Measurements from ENCODE around the gene ATP6V0A1.

ATP6V0A1 gene

DNA sequence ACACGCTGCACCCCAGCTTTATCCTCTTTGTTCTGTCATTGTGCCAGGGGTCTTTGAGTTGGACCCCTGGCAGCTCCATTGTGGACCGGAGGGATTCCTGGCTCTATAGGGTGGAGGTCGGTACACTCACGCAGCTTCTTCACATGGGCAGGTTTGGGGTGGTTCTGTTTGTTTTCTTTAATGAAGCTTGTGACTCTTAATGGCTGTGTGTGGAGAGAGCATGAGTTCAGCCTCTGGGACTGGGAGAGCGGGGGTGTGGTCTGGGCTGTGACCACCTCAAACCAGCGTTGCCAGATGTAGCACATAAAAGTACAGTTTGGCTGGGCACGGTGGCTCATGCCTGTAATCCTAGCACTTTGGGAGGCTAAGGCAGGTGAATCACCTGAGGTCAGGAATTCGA lies 56.2 kb downstream of the ATP6V0A1 start:
- no peaks in the 10 kb centered on the region for H3K36me3 ChIP-seq (ENCODE audit: control insufficient read depth, insufficient read depth, low read length)
- no peak overlapping the region for H3K4me3 ChIP-seq (ENCODE audit: low read length)
- no peaks in the 10 kb centered on the region for H3K27me3 ChIP-seq (ENCODE audit: control insufficient read depth, insufficient read depth, low read length)
- H3K9ac ChIP-seq (ENCODE audit: low read length), result no peak overlapping the region
- H3K4me1 ChIP-seq (ENCODE audit: control insufficient read depth, insufficient read depth, low read length), result peaks cover 53% of the 10 kb centered on the region
- no peaks in the 10 kb centered on the region for H3K9me3 ChIP-seq (ENCODE audit: control insufficient read depth, low read length)

DNA sequence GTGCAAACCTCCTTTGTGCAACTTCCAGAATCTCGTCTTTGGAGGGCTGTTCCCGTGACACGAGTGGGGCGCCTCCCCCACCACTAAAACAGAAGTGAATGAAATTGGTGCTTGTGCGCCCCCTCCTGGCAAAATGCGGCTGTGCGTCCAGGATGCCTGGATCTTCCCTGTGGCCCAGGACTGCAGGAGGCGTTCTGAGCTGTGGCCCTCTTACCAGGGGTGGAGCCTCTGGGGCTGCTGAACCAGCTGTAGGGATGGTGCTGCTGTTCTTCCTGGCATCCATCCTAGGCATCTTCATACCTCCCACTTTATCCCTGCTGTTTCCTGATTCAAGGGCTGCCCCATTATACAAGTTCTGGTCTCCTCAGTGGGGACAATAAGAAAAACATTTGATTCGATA lies 58.8 kb downstream of the ATP6V0A1 start:
- Histone ChIP-seq H3K9ac (ENCODE audit: low read length) (no peak overlapping the region), H3K4me3 (ENCODE audit: low read length) (no peak overlapping the region), H3K27me3 (ENCODE audit: control insufficient read depth, insufficient read depth, low read length) (no peaks in the 10 kb centered on the region), H3K36me3 (ENCODE audit: control insufficient read depth, insufficient read depth, low read length) (peaks cover 4% of the 10 kb centered on the region), H3K9me3 (ENCODE audit: control insufficient read depth, low read length) (no peaks in the 10 kb centered on the region), H3K4me1 (ENCODE audit: control insufficient read depth, insufficient read depth, low read length) (peaks cover 71% of the 10 kb centered on the region)

DNA sequence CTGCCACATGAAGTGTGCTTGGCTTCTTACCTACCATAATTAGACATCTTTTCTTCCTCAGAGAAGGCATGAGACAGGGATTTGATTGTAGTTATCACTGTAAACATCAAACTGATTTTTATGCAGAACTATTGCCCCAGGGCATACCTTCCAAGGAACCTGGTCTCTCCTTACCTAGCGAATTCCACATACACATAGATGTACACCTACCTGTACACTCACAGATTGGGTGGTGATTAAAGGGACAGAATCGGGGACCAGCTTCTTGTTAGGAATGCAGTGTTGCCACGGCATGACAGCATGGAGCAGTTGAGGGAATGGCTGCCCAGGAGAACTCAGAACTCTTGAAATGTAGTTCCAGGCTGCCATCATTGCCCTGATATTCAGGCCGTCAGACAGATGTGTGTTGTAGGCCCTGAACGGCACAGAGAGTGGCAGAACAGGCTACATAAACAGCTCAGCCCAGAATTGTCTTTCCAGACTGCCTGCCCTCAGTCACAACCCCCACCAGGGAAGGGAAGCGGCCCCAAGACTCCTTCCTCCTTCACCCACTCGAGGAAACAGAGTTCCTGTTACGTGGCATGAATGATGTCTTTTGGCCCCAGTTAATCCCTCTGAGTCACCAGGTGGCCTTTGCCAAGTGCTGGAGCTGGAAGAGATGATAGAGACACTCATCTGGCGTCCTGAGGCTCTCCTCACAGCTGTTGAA lies 59.5 kb downstream of the ATP6V0A1 start:
- no peaks in the 10 kb centered on the region for H3K27me3 ChIP-seq (ENCODE audit: control insufficient read depth, insufficient read depth, low read length)
- peak overlapping the region; percentile 24 for H3K4me3 ChIP-seq (ENCODE audit: low read length)
- no peaks in the 10 kb centered on the region for H3K9me3 ChIP-seq (ENCODE audit: control insufficient read depth, low read length)
- peaks cover 64% of the 10 kb centered on the region for H3K4me1 ChIP-seq (ENCODE audit: control insufficient read depth, insufficient read depth, low read length)
- peak overlapping the region; percentile 58 for H3K9ac ChIP-seq (ENCODE audit: low read length)
- H3K36me3 ChIP-seq (ENCODE audit: control insufficient read depth, insufficient read depth, low read length), result peaks cover 4% of the 10 kb centered on the region

DNA sequence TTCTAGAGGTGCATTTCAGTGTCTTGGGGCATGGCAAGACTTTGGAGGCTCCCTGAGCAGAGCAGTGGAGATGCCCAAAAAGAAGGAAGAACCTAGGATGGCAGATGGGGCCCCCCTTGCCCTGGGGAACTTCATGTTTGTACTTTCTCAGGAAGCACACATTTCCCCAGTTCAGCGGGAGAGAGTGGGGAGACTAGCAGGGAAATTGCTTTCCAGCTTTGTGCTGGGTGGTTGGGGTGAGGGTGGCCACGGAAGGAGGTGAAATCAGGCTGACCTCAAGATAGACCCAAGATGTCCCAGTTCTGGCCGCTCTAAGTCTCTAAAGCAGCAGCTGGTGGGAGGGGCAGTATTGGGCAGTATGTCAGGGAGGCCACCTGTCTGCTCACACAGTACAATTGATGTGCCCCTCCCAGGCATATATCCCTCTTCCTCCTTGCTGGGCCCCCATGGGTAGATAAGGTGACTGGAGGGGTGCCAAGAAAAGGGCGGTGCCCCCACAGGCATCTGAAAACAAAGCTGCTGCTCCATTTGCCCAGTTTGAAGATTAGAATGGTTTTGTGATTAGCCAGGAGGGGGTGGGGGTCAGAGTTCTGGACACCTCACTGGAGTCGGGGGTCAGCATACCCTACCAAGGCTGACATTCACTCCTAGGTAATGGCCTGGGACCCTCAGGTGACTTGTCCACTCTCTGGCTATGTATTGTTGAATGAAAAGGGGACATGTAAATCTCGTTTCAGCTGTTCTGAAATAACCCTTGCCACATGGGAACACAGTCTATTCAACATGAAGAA lies 60.3 kb downstream of the ATP6V0A1 start:
- H3K4me3 ChIP-seq (ENCODE audit: low read length), result peak overlapping the region; percentile 24
- no peaks in the 10 kb centered on the region for H3K27me3 ChIP-seq (ENCODE audit: control insufficient read depth, insufficient read depth, low read length)
- peaks cover 56% of the 10 kb centered on the region for H3K4me1 ChIP-seq (ENCODE audit: control insufficient read depth, insufficient read depth, low read length)
- H3K9ac ChIP-seq (ENCODE audit: low read length), result peak overlapping the region; percentile 58
- peaks cover 4% of the 10 kb centered on the region for H3K36me3 ChIP-seq (ENCODE audit: control insufficient read depth, insufficient read depth, low read length)
- no peaks in the 10 kb centered on the region for H3K9me3 ChIP-seq (ENCODE audit: control insufficient read depth, low read length)

DNA sequence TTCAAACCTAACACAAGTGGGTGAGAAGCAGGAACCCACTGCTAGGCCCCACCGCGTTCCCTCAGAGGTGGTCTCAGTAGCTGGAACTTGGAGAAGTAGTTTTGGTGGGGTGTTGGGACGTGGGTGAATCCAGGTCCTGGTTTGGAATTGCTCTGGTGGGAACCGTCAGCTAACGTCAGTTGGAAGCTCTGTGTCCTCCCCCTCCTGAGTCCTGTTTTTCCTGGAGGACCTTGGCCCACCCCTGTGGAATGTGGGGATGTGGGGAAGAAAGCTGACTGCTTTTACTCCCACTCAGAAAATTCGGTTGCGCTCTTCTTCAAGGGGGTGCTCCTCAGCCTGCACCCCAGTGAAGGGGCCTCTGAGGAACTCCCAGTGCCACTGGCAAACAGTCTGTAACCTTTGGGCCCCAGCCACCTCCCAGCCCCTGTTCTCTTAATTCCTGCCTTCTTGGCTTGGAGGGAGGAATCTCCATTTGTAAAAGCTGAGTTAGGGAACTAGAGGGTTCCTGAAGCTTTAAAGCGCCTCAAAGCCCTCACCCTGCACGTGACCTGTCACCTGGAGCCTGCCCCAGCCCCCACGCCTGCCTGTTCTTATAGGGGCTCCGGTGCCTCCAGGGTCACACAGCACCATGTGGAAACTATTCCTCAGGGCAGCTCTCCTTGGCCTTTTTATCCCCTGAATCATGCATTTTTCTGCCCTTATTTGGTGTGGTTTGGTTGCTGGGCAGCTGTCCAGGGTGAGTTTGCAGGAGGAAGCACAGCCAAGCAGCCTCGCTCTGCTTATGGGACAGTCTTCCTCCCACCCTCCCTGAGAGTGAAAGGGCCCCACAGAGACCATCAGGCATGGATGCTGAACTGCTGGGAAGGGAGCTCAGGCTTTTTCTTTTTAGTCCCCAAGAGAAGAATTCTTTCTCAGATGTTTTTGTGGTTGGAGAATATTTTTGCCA lies 61.1 kb downstream of the ATP6V0A1 start:
- Histone ChIP-seq H3K27me3 (ENCODE audit: control insufficient read depth, insufficient read depth, low read length) (no peaks in the 10 kb centered on the region), H3K36me3 (ENCODE audit: control insufficient read depth, insufficient read depth, low read length) (peaks cover 4% of the 10 kb centered on the region), H3K9me3 (ENCODE audit: control insufficient read depth, low read length) (no peaks in the 10 kb centered on the region), H3K4me3 (ENCODE audit: low read length) (no peak overlapping the region), H3K4me1 (ENCODE audit: control insufficient read depth, insufficient read depth, low read length) (peaks cover 54% of the 10 kb centered on the region), H3K9ac (ENCODE audit: low read length) (peak overlapping the region; percentile 58)

DNA sequence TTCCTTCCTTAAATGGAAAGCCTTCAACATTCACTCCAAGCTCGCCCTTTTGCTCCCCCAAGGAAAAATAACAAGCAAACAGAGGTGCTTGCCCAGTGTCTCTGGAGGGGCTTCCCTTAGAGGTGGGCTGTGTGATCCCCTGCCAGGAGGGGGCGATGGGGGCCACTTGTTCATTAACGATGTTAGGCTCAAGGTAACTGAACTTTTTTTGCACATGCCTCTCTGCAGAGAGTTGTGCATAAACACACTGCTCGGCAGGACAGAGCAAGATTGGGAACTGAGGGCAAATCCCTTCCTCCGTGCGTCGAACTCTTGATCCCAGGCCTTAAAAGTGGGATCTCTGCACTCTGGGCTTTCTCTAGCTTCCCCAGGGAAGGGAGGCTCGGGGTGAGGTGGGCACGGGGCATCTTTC lies 61.9 kb downstream of the ATP6V0A1 start:
- Histone ChIP-seq H3K27me3 (ENCODE audit: control insufficient read depth, insufficient read depth, low read length) (no peaks in the 10 kb centered on the region), H3K36me3 (ENCODE audit: control insufficient read depth, insufficient read depth, low read length) (peaks cover 4% of the 10 kb centered on the region), H3K4me3 (ENCODE audit: low read length) (no peak overlapping the region), H3K9ac (ENCODE audit: low read length) (peak overlapping the region; percentile 58), H3K9me3 (ENCODE audit: control insufficient read depth, low read length) (no peaks in the 10 kb centered on the region), H3K4me1 (ENCODE audit: control insufficient read depth, insufficient read depth, low read length) (peaks cover 54% of the 10 kb centered on the region)

DNA sequence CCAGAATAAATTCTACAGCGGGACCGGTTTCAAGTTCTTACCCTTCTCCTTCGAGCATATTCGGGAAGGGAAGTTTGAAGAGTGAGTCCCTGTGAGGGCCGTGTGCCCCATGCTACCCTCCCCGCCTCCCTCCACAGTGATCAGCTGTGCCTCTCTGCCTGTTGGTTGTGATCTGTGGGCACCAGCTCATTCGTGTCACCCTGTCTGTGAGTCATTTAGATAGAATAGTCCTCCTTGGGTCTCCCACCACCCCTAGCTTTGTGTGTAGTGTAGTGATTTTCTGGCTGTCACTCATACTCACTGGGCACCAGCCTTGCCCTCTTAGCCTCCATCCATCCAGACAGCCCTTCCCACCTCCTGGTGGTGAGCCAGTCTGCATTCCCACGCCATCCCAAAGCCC lies 62.4 kb downstream of the ATP6V0A1 start:
- no peaks in the 10 kb centered on the region for H3K27me3 ChIP-seq (ENCODE audit: control insufficient read depth, insufficient read depth, low read length)
- H3K9me3 ChIP-seq (ENCODE audit: control insufficient read depth, low read length), result no peaks in the 10 kb centered on the region
- H3K4me1 ChIP-seq (ENCODE audit: control insufficient read depth, insufficient read depth, low read length), result peaks cover 54% of the 10 kb centered on the region
- H3K9ac ChIP-seq (ENCODE audit: low read length), result peak overlapping the region; percentile 58
- peaks cover 4% of the 10 kb centered on the region for H3K36me3 ChIP-seq (ENCODE audit: control insufficient read depth, insufficient read depth, low read length)
- no peak overlapping the region for H3K4me3 ChIP-seq (ENCODE audit: low read length)

DNA sequence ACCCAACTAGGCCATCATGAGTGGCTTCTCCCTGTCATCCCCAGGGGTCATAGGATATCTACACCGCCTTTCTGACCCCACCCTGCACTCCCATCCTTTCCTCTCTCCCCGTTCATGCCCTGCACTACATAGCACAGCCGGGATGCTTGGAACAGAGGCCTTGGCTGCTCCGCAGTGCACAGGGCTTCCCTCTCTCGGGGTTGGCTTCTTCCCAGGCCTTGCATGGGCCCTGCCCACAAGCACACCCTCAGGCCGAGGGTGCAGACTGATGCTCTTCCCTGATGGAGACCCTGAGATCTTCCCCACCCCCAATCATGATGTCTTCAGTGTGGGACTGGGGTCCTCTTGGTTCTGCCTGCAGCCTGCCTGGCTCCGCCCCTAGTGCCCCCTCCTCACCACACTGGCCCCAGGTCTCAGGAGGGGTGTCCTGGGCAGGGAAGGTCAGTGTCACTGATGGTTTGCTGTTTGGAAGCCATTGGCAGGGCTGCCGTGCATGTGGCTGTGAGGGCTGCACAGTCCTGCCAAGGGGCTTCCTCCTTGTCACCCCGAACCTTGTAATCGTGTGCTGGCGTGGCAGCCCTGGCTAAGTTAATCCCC lies 63.1 kb downstream of the ATP6V0A1 start:
- Histone ChIP-seq H3K27me3 (ENCODE audit: control insufficient read depth, insufficient read depth, low read length) (no peaks in the 10 kb centered on the region), H3K4me3 (ENCODE audit: low read length) (no peak overlapping the region), H3K9me3 (ENCODE audit: control insufficient read depth, low read length) (no peaks in the 10 kb centered on the region), H3K9ac (ENCODE audit: low read length) (no peak overlapping the region), H3K4me1 (ENCODE audit: control insufficient read depth, insufficient read depth, low read length) (peaks cover 54% of the 10 kb centered on the region), H3K36me3 (ENCODE audit: control insufficient read depth, insufficient read depth, low read length) (peaks cover 4% of the 10 kb centered on the region)

DNA sequence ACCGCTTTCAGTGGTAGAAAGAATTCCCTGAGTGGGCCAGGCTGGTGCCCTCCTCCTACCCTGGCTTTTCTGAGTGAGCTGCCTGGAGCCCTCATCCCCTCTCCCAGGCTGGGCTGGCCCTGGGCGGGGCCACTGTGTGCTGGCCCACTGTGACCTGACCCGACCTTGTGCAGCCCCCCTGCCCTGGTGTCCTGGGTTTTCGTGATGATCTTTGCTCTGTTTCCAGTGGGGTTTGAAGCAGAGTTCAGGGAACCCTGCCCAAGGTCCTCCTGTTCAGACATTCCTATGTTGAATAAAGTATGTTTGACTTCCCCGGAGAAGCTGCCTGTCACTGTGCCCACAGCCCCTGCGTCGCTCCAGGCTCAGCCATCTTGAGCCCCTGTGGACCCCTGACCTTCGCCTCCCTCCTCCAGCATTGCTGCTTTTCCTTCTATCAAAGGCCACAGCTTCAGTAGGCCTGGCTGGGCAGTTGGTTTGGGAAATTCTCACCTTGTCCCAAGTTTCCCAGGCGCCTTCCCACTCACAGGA lies 63.6 kb downstream of the ATP6V0A1 start:
- Histone ChIP-seq H3K4me1 (ENCODE audit: control insufficient read depth, insufficient read depth, low read length) (peaks cover 50% of the 10 kb centered on the region), H3K27me3 (ENCODE audit: control insufficient read depth, insufficient read depth, low read length) (no peaks in the 10 kb centered on the region), H3K36me3 (ENCODE audit: control insufficient read depth, insufficient read depth, low read length) (peaks cover 4% of the 10 kb centered on the region), H3K9me3 (ENCODE audit: control insufficient read depth, low read length) (no peaks in the 10 kb centered on the region), H3K9ac (ENCODE audit: low read length) (no peak overlapping the region), H3K4me3 (ENCODE audit: low read length) (no peak overlapping the region)

DNA sequence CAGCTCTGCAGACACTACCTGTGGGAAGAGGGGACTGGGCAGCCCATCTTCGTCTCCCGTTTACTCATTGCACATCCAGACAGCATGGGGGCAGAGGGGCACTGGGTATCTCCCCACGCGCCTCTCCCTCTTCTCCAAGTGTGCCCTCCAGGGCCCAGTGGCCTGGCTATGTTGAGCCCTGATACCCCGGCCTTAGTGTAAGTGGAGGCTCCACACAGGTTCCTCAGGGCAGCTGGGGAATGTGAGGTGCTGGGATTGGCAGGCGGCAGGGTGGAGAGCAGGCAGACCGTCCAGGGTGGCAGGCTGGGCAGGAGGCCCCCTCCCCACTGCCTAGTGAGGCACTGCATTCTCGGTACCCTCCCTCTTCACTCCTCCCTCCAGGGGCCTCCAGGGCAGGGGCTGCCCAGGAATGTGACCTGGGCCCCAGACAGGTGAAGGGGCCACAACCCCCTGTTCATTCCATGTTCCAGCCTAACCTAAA lies 64.2 kb downstream of the ATP6V0A1 start:
- no peaks in the 10 kb centered on the region for H3K9me3 ChIP-seq (ENCODE audit: control insufficient read depth, low read length)
- H3K4me1 ChIP-seq (ENCODE audit: control insufficient read depth, insufficient read depth, low read length), result peaks cover 45% of the 10 kb centered on the region
- H3K9ac ChIP-seq (ENCODE audit: low read length), result no peak overlapping the region
- H3K27me3 ChIP-seq (ENCODE audit: control insufficient read depth, insufficient read depth, low read length), result no peaks in the 10 kb centered on the region
- H3K4me3 ChIP-seq (ENCODE audit: low read length), result no peak overlapping the region
- peaks cover 4% of the 10 kb centered on the region for H3K36me3 ChIP-seq (ENCODE audit: control insufficient read depth, insufficient read depth, low read length)

DNA sequence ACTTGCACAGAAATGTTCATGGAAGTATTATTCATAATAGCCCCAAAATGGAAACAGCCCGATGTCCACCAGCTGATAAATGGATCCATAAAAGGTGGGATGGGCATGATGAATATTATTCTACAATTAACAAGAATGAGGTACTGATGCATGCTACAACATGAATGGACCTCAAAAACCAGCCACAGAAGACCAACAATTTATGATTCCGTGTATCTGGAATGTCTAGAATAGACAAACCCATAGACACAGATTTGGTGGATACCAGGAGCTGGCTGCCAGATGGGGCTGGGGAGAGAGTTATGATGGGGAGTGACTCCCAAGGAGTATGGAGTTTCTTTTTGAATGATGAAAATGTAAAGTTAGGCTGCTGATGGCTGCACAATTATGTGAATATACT lies 66.5 kb downstream of the ATP6V0A1 start:
- Histone ChIP-seq H3K9me3 (ENCODE audit: control insufficient read depth, low read length) (no peaks in the 10 kb centered on the region), H3K9ac (ENCODE audit: low read length) (no peak overlapping the region), H3K4me3 (ENCODE audit: low read length) (no peak overlapping the region), H3K36me3 (ENCODE audit: control insufficient read depth, insufficient read depth, low read length) (peaks cover 4% of the 10 kb centered on the region), H3K4me1 (ENCODE audit: control insufficient read depth, insufficient read depth, low read length) (peaks cover 26% of the 10 kb centered on the region), H3K27me3 (ENCODE audit: control insufficient read depth, insufficient read depth, low read length) (no peaks in the 10 kb centered on the region)
